CD4-positive, CD25-positive, alpha-beta regulatory T cell (primary cell): ENCODE data around the gene LRRC42. TPM values are rescaled to one million over a fixed set of nuclear protein-coding genes. Genes with fewer than 3 reads are reported as not detected.

ENCODE experiments used
- ATAC-seq, 2 donors: fragments of 150-1000 bp; cut with Tn5 transposase; one replicate each; pipeline ENCODE4 v1.10.0; 2021; ENCODE audit warnings: low read depth in 2 of 2, moderate number of reproducible peaks in 2 of 2, moderate library complexity in 1 of 2
- DNase-seq, 3 donors: peaks; one replicate each; pipeline versions ENCODE4 v3.0.0 to v3.0.0-alpha.2; 2012 to 2022; ENCODE audit warnings: mixed read lengths in 1 of 3
- H3K27ac ChIP-seq: one replicate; pipeline ENCODE4 v1.7.0; 2013; ENCODE audit warnings: mild to moderate bottlenecking, low read length; ENCODE audit not compliant: insufficient read depth, poor library complexity, severe bottlenecking
- H3K27me3 ChIP-seq: one replicate; pipeline ENCODE4 v1.7.0; 2013; ENCODE audit warnings: low read length; ENCODE audit not compliant: control insufficient read depth, insufficient read depth
- H3K36me3 ChIP-seq: one replicate; pipeline ENCODE4 v1.7.0; 2013; ENCODE audit warnings: mild to moderate bottlenecking, low read length, moderate library complexity; ENCODE audit not compliant: control insufficient read depth, insufficient read depth
- H3K4me1 ChIP-seq: 2 replicates; pipeline ENCODE4 v1.7.0; 2013; ENCODE audit warnings: mild to moderate bottlenecking, low read length; ENCODE audit not compliant: insufficient read depth, control insufficient read depth, poor library complexity, severe bottlenecking
- H3K4me3 ChIP-seq: one replicate; pipeline ENCODE4 v1.7.0; 2013; ENCODE audit warnings: low read depth, mild to moderate bottlenecking, low read length, moderate library complexity
- H3K9me3 ChIP-seq, 2 experiments: 1 replicate in 1 of 2; 2 replicates in 1 of 2; pipeline ENCODE4 v1.7.0; 2013; ENCODE audit warnings: low read length in 2 of 2, mild to moderate bottlenecking in 1 of 2, moderate library complexity in 1 of 2; ENCODE audit not compliant: control insufficient read depth in 2 of 2
- H3K27ac Mint-ChIP-seq, 3 donors: one replicate each; pipeline ENCODE4 v1.8.0; 2020 to 2022; ENCODE audit warnings: mild to moderate bottlenecking in 3 of 3, mixed read lengths in 3 of 3, moderate library complexity in 2 of 3
- H3K27me3 Mint-ChIP-seq: one replicate; pipeline ENCODE4 v1.8.0; 2022; ENCODE audit warnings: mild to moderate bottlenecking, mixed read lengths
- H3K36me3 Mint-ChIP-seq: one replicate; pipeline ENCODE4 v1.8.0; 2020; ENCODE audit warnings: mixed read lengths
- H3K4me1 Mint-ChIP-seq, 4 donors: one replicate each; pipeline ENCODE4 v1.8.0; 2020 to 2022; ENCODE audit warnings: mixed read lengths in 4 of 4, mild to moderate bottlenecking in 1 of 4
- H3K4me3 Mint-ChIP-seq, 4 donors: one replicate each; pipeline ENCODE4 v1.8.0; 2020 to 2022; ENCODE audit warnings: mild to moderate bottlenecking in 4 of 4, mixed read lengths in 4 of 4, moderate library complexity in 3 of 4
- H3K9me3 Mint-ChIP-seq, 7 donors: one replicate each; pipeline ENCODE4 v1.8.0; 2020 to 2022; ENCODE audit warnings: mixed read lengths in 7 of 7, mild to moderate bottlenecking in 3 of 7, moderate library complexity in 2 of 7
- polyA plus RNA-seq, 4 donors: library from polyadenylated mRNA; unstranded; fragments of 300-500 nt; fragmentation: Illumina TruSeq; gene quantifications; one replicate each; pipeline ENCODE4 v1.2.3, GENCODE V29; 2021
- total RNA-seq: library from RNA; stranded (reverse); gene quantifications from one replicate; pipeline ENCODE4 v1.2.3, GENCODE V29; 2022

The LRRC42 gene
- total and polyA plus RNA-seq, 5 donors from 2014 or later, result 6.9 to 11.9 (median 8.0) TPM

- Histone ChIP-seq H3K27me3 (no peaks in the 10 kb centered on the region), H3K36me3 (no peaks in the 10 kb centered on the region), H3K9me3 (no peaks in the 10 kb centered on the region), H3K27ac (no peak overlapping the region), H3K4me1 (no peaks in the 10 kb centered on the region), H3K4me3 (no peak overlapping the region)
- DNase-seq, result no peak
- H3K27ac Mint-ChIP-seq, result peak overlapping the region in 1 of 3 donors; percentile 17
- no peak for ATAC-seq
- no peak overlapping the region for H3K4me3 Mint-ChIP-seq
- H3K27me3 Mint-ChIP-seq, result peaks cover 8% of the 10 kb centered on the region
- H3K36me3 Mint-ChIP-seq, result no peaks in the 10 kb centered on the region
- H3K4me1 Mint-ChIP-seq, result no peaks in the 10 kb centered on the region
- peaks cover 0 to 4% (median 0%) of the 10 kb centered on the region in 7 donors for H3K9me3 Mint-ChIP-seq
Measured at GRCh38 chr1:54010415-54011117, 64.4 kb downstream of the LRRC42 start.

- Mint-ChIP-seq H3K27ac (no peak overlapping the region), H3K4me1 (no peaks in the 10 kb centered on the region), H3K4me3 (no peak overlapping the region)
Measured at GRCh38 chr1:54011316-54012007, 65.3 kb downstream of the LRRC42 start.

GRCh38 chr1:54012008-54012325 is 65.8 kb downstream of the LRRC42 start:
- ATAC-seq (no peak), DNase-seq (no peak)
- H3K27ac ChIP-seq, result no peak overlapping the region
- Mint-ChIP-seq H3K36me3 (no peaks in the 10 kb centered on the region), H3K4me1 (no peaks in the 10 kb centered on the region), H3K27ac (no peak overlapping the region), H3K9me3 (peaks cover 0 to 2% (median 0%) of the 10 kb centered on the region in 7 donors), H3K27me3 (peaks cover 8% of the 10 kb centered on the region), H3K4me3 (no peak overlapping the region)
- H3K36me3 ChIP-seq, result no peaks in the 10 kb centered on the region
- H3K4me3 ChIP-seq, result no peak overlapping the region
- H3K27me3 ChIP-seq, result no peaks in the 10 kb centered on the region
- no peaks in the 10 kb centered on the region for H3K4me1 ChIP-seq
- no peaks in the 10 kb centered on the region for H3K9me3 ChIP-seq

More at GRCh38 chr1:54011316-54012007, 65.3 kb downstream of the LRRC42 start:
- DNase-seq, result no peak
- ATAC-seq, result no peak
- H3K9me3 ChIP-seq, result no peaks in the 10 kb centered on the region
- no peaks in the 10 kb centered on the region for H3K4me1 ChIP-seq
- no peak overlapping the region for H3K4me3 ChIP-seq
- H3K36me3 ChIP-seq, result no peaks in the 10 kb centered on the region
- H3K27me3 ChIP-seq, result no peaks in the 10 kb centered on the region
- Mint-ChIP-seq H3K9me3 (peaks cover 0 to 2% (median 0%) of the 10 kb centered on the region in 7 donors), H3K36me3 (no peaks in the 10 kb centered on the region), H3K27me3 (peaks cover 8% of the 10 kb centered on the region)
- no peak overlapping the region for H3K27ac ChIP-seq

- peaks cover 0 to 2% (median 0%) of the 10 kb centered on the region in 7 donors for H3K9me3 Mint-ChIP-seq
- H3K4me3 ChIP-seq, result no peak overlapping the region
- no peak for ATAC-seq
- no peaks in the 10 kb centered on the region for H3K36me3 ChIP-seq
- no peaks in the 10 kb centered on the region for H3K4me1 Mint-ChIP-seq
- H3K9me3 ChIP-seq, result no peaks in the 10 kb centered on the region
- peaks cover 8% of the 10 kb centered on the region for H3K27me3 Mint-ChIP-seq
- no peaks in the 10 kb centered on the region for H3K27me3 ChIP-seq
- no peaks in the 10 kb centered on the region for H3K4me1 ChIP-seq
- H3K27ac Mint-ChIP-seq, result no peak overlapping the region
- no peak for DNase-seq
- no peak overlapping the region for H3K4me3 Mint-ChIP-seq
- no peak overlapping the region for H3K27ac ChIP-seq
- H3K36me3 Mint-ChIP-seq, result no peaks in the 10 kb centered on the region
Measured at GRCh38 chr1:54012863-54013262, 66.7 kb downstream of the LRRC42 start.

GRCh38 chr1:54013393-54014008 is 67.4 kb downstream of the LRRC42 start:
- no peak overlapping the region for H3K27ac Mint-ChIP-seq
- H3K27me3 ChIP-seq, result no peaks in the 10 kb centered on the region
- H3K9me3 ChIP-seq, result no peaks in the 10 kb centered on the region
- H3K4me3 ChIP-seq, result no peak overlapping the region
- no peak overlapping the region for H3K27ac ChIP-seq
- no peaks in the 10 kb centered on the region for H3K4me1 ChIP-seq
- H3K4me1 Mint-ChIP-seq, result no peaks in the 10 kb centered on the region
- H3K36me3 Mint-ChIP-seq, result no peaks in the 10 kb centered on the region
- DNase-seq (no peak), ATAC-seq (no peak)
- peaks cover 0 to 2% (median 0%) of the 10 kb centered on the region in 7 donors for H3K9me3 Mint-ChIP-seq
- peaks cover 8% of the 10 kb centered on the region for H3K27me3 Mint-ChIP-seq
- H3K4me3 Mint-ChIP-seq, result no peak overlapping the region
- H3K36me3 ChIP-seq, result no peaks in the 10 kb centered on the region

GRCh38 chr1:54014009-54014629 is 68.0 kb downstream of the LRRC42 start:
- H3K4me3 Mint-ChIP-seq, result no peak overlapping the region
- ATAC-seq, result no peak
- no peaks in the 10 kb centered on the region for H3K4me1 Mint-ChIP-seq
- H3K36me3 Mint-ChIP-seq, result no peaks in the 10 kb centered on the region
- no peaks in the 10 kb centered on the region for H3K27me3 ChIP-seq
- no peak overlapping the region for H3K27ac ChIP-seq
- no peaks in the 10 kb centered on the region for H3K9me3 ChIP-seq
- H3K9me3 Mint-ChIP-seq, result peaks cover 0 to 2% (median 0%) of the 10 kb centered on the region in 7 donors
- DNase-seq, result no peak
- H3K4me3 ChIP-seq, result no peak overlapping the region
- no peaks in the 10 kb centered on the region for H3K4me1 ChIP-seq
- H3K27ac Mint-ChIP-seq, result no peak overlapping the region
- peaks cover 8% of the 10 kb centered on the region for H3K27me3 Mint-ChIP-seq
- no peaks in the 10 kb centered on the region for H3K36me3 ChIP-seq

- Mint-ChIP-seq H3K4me3 (no peak overlapping the region), H3K27ac (peak overlapping the region in 1 of 3 donors; percentile 23), H3K27me3 (peaks cover 4% of the 10 kb centered on the region), H3K36me3 (no peaks in the 10 kb centered on the region), H3K9me3 (peaks cover 0 to 3% (median 0%) of the 10 kb centered on the region in 7 donors), H3K4me1 (no peaks in the 10 kb centered on the region)
- ATAC-seq (no peak), DNase-seq (no peak)
- H3K36me3 ChIP-seq, result no peaks in the 10 kb centered on the region
- no peak overlapping the region for H3K4me3 ChIP-seq
- no peak overlapping the region for H3K27ac ChIP-seq
- no peaks in the 10 kb centered on the region for H3K9me3 ChIP-seq
- H3K4me1 ChIP-seq, result no peaks in the 10 kb centered on the region
- H3K27me3 ChIP-seq, result no peaks in the 10 kb centered on the region
Measured at GRCh38 chr1:54016343-54017282, 70.5 kb downstream of the LRRC42 start.
